Panc1 (cell line): ENCODE data around the gene RPRD1B. TPM values are rescaled to one million over a fixed set of nuclear protein-coding genes. Genes with fewer than 3 reads are reported as not detected.

Experiments used
- ATAC-seq: fragments of 200-7000 bp; cut with Tn5 transposase; 2 replicates; pipeline ENCODE4 v1.9.1; 2020; ENCODE audit warnings: mild to moderate bottlenecking, moderate library complexity
- BruUV-seq: library from RNA; stranded (reverse); fragments of 400-500 nt; replicated peaks from 2 replicates; lab custom pipeline; 2021; lab: Mats Ljungman, UMichigan
- CTCF ChIA-PET: fragments of 300-600 bp; sonication (Branson Sonifier 250); formaldehyde crosslinking; loops from one replicate; lab custom pipeline; 2022; ENCODE audit warnings: antibody characterized with exemption; lab: Charles Lee
- POLR2A ChIA-PET: fragments of 300-600 bp; sonication (Branson Sonifier 250); formaldehyde crosslinking; loops from one replicate; lab custom pipeline; 2022; ENCODE audit warnings: antibody characterized with exemption; lab: Charles Lee
- DNase-seq: peaks from one replicate; pipeline ENCODE4 v3.0.0-alpha.2; 2010; ENCODE audit warnings: low read depth, low spot score
- H3K27ac ChIP-seq: 2 replicates; pipeline ENCODE4 v1.5.1; 2011; ENCODE audit warnings: mild to moderate bottlenecking, low read length, inconsistent platforms
- H3K27me3 ChIP-seq: fragments of 200-500 bp; sonication (Bioruptor generic); 2 replicates; pipeline ENCODE4 v1.6.0; 2014; ENCODE audit warnings: low read length, inconsistent platforms; ENCODE audit not compliant: control insufficient read depth, insufficient read depth
- H3K36me3 ChIP-seq: fragments of 200-500 bp; sonication (Bioruptor generic); 2 replicates; pipeline ENCODE4 v1.5.1; 2014; ENCODE audit warnings: inconsistent platforms, mild to moderate bottlenecking, low read length, moderate library complexity; ENCODE audit not compliant: control insufficient read depth, insufficient read depth
- H3K4me1 ChIP-seq: 2 replicates; pipeline ENCODE4 v1.5.1; 2011; ENCODE audit warnings: inconsistent platforms, mild to moderate bottlenecking, low read length, moderate library complexity; ENCODE audit not compliant: control insufficient read depth, insufficient read depth
- H3K4me3 ChIP-seq, 2 experiments: 2 replicates each; pipeline ENCODE4 v1.5.1; 2011 to 2012; ENCODE audit warnings: low read depth in 2 of 2, low read length in 2 of 2, mild to moderate bottlenecking in 2 of 2, inconsistent platforms in 1 of 2, moderate library complexity in 1 of 2
- H3K9me3 ChIP-seq: fragments of 200-500 bp; sonication (Bioruptor generic); 2 replicates; pipeline ENCODE4 v1.5.1; 2014; ENCODE audit warnings: low read depth, mild to moderate bottlenecking, inconsistent platforms, low read length, moderate library complexity; ENCODE audit not compliant: control insufficient read depth, insufficient read depth
- CTCF ChIP-seq: fragments of 450-650 bp; IDR thresholded peaks from 2 replicates; pipeline ENCODE4 v1.5.1; 2017; ENCODE audit warnings: mild to moderate bottlenecking
- POLR2AphosphoS5 ChIP-seq: IDR thresholded peaks from 2 replicates; pipeline ENCODE4 v1.6.1; 2012; ENCODE audit warnings: mild to moderate bottlenecking, low read depth, low read length, moderate library complexity
- REST ChIP-seq, 2 experiments: IDR thresholded peaks; 2 replicates each; pipeline ENCODE4 v1.6.1; 2011 to 2012; ENCODE audit warnings: low read depth in 2 of 2, control low read depth in 1 of 2, low read length in 1 of 2, mild to moderate bottlenecking in 1 of 2, moderate library complexity in 1 of 2; ENCODE audit not compliant: insufficient read depth in 1 of 2
- SIN3A ChIP-seq: IDR thresholded peaks from 2 replicates; pipeline ENCODE4 v1.6.1; 2012; ENCODE audit warnings: low read depth, mild to moderate bottlenecking, low read length, moderate library complexity, borderline replicate concordance; ENCODE audit not compliant: insufficient read depth
- TCF7L2 ChIP-seq: IDR thresholded peaks from 2 replicates; pipeline ENCODE4 v1.6.1; 2011; ENCODE audit warnings: mild to moderate bottlenecking, low read depth, low read length, inconsistent platforms
- in situ Hi-C: cut with HindIII; loops from 2 replicates; pipeline ENCODE4 v1.10.0; 2016; ENCODE audit warnings: low sequenced_read_pairs, low pct_unique_long_range_greater_than_20kb
- intact Hi-C: fragments of 100-400 bp; cut with micrococcal nuclease; formaldehyde crosslinking; loops from one replicate; pipeline ENCODE4 v1.10.0; 2022; ENCODE audit not compliant: unreplicated experiment
- total RNA-seq: library from RNA; stranded (reverse); gene quantifications from one replicate; pipeline ENCODE4 v1.2.1, GENCODE V29; 2021; ENCODE audit not compliant: unreplicated experiment

Gene RPRD1B
- total RNA-seq, 1 experiment from 2014 or later, result 33.6 TPM

GRCh38 chr20:38108438-38108985 is 75.0 kb downstream of the RPRD1B start:
- ATAC-seq (no peak), DNase-seq (no peak)
- peaks cover 33% of the 10 kb centered on the region for H3K4me1 ChIP-seq
- TF ChIP-seq CTCF (no peak), POLR2AphosphoS5 (no peak), SIN3A (no peak), REST (IDR thresholded peaks at IDR 0.05; ENCODE audit: insufficient read depth in 1 of 2, low read depth in 2 of 2, low read length in 1 of 2) (no peak), TCF7L2 (no peak)
- POLR2A ChIA-PET, result no interaction called here
- H3K36me3 ChIP-seq, result no peaks in the 10 kb centered on the region
- H3K9me3 ChIP-seq, result no peaks in the 10 kb centered on the region
- CTCF ChIA-PET, result no interaction called here
- in situ Hi-C loops, result no loop called here
- H3K27ac ChIP-seq, result peak overlapping the region; percentile 92
- no peaks in the 10 kb centered on the region for H3K27me3 ChIP-seq
- no peak overlapping the region for H3K4me3 ChIP-seq
- intact Hi-C loops, result no loop called here
- no TSS peak for BruUV-seq

GRCh38 chr20:38108986-38109541 is 75.5 kb downstream of the RPRD1B start:
- no TSS peak for BruUV-seq
- H3K4me1 ChIP-seq, result peaks cover 37% of the 10 kb centered on the region
- DNase-seq (no peak), ATAC-seq (no peak)
- H3K27ac ChIP-seq, result peak overlapping the region; percentile 92
- ChIA-PET CTCF (interaction anchor here (0.6 kb wide), 1 partner anchor 116 kb away, joined by 3 read pairs; no protein-coding TSS in a partner anchor), POLR2A (no interaction called here)
- H3K4me3 ChIP-seq, result no peak overlapping the region
- no peaks in the 10 kb centered on the region for H3K9me3 ChIP-seq
- in situ Hi-C loops (no loop called here), intact Hi-C loops (no loop called here)
- no peak for TF ChIP-seq SIN3A
- TF ChIP-seq CTCF, result no peak
- no peak for TF ChIP-seq TCF7L2
- TF ChIP-seq POLR2AphosphoS5, result no peak
- TF ChIP-seq REST (IDR thresholded peaks at IDR 0.05; ENCODE audit: insufficient read depth in 1 of 2, low read depth in 2 of 2, low read length in 1 of 2), result no peak
- no peaks in the 10 kb centered on the region for H3K27me3 ChIP-seq
- H3K36me3 ChIP-seq, result no peaks in the 10 kb centered on the region
